ENCODE data around the gene MRPL36. TPM values are rescaled to one million over a fixed set of nuclear protein-coding genes. Genes with fewer than 3 reads are reported as not detected.
"Not testable (repeated sequence)": the region's sequence is repeated elsewhere in the genome, so short reads cannot be mapped to it uniquely, and the experiment has no call there.

MRPL36 gene
- total and polyA plus RNA-seq, 2 experiments from 2014 or later, result 47.5 to 149 TPM

GRCh38 chr5:1844708-1845436, 45.2 kb upstream of the MRPL36 start (continued):
- TF ChIP-seq ZNF462 (CRISPR knock-in tag; IDR thresholded peaks at IDR 0.05) (no peak), CTCF (conservative IDR thresholded peaks at IDR 0.05; ENCODE audit: low read depth in 2 of 2) (no peak), ZNF331 (CRISPR knock-in tag; IDR thresholded peaks at IDR 0.05; ENCODE audit: low read depth) (no peak), REST (IDR thresholded peaks at IDR 0.05; ENCODE audit: unreplicated experiment) (no peak), ZNF114 (CRISPR knock-in tag; IDR thresholded peaks at IDR 0.05) (no peak), EZH2phosphoT487 (IDR thresholded peaks at IDR 0.05; ENCODE audit: unreplicated experiment) (no peak), POLR2AphosphoS5 (IDR thresholded peaks at IDR 0.05; ENCODE audit: low read depth) (no peak), NANOG (IDR thresholded peaks at IDR 0.05; ENCODE audit: borderline replicate concordance) (no peak)

- H3K9me3 Mint-ChIP-seq; H4K20me1 ChIP-seq (replicated peaks; ENCODE audit: insufficient read depth); H3K79me2 ChIP-seq (replicated peaks; ENCODE audit: insufficient read depth); H3K36me3 Mint-ChIP-seq (ENCODE audit: low read depth); H2AFZ ChIP-seq; H3K4me3 Mint-ChIP-seq; H3K4me1 ChIP-seq (ENCODE audit: insufficient read depth); DNase-seq (ENCODE audit: low spot score); H3K27ac Mint-ChIP-seq; H3K36me3 ChIP-seq (ENCODE audit: insufficient read depth); H3K27ac ChIP-seq (ENCODE audit: low read depth); ATAC-seq; H3K27me3 ChIP-seq (ENCODE audit: insufficient read depth); H3K4me3 ChIP-seq; H3K4me2 ChIP-seq; H3F3A ChIP-seq (replicated peaks; ENCODE audit: low read depth); H3K9me2 ChIP-seq (ENCODE audit: insufficient read depth): not testable (repeated sequence)
- H3K4me1 Mint-ChIP-seq, result peaks cover 12% of the 10 kb centered on the region; the same call in 2 of the 3 replicates
- H3K27me3 Mint-ChIP-seq (ENCODE audit: insufficient read depth, low read depth, poor library complexity), result peaks cover 18% of the 10 kb centered on the region
Observed at GRCh38 chr5:1843761-1844160, 44.1 kb upstream of the MRPL36 start.

All from GM23338 (cell line).